Stimulated activated CD8-positive, alpha-beta memory T cell treated with anti-CD3 and anti-CD28 coated beads, Interleukin-7, amount 100 ng/mL, for 1 hour (primary cell): Measurements from ENCODE around the gene THAP11.

ENCODE experiments used
- DNase-seq, 2 donors: peaks; one replicate each; pipeline ENCODE4 v3.0.0-alpha.2; 2020; ENCODE audit warnings: low read depth in 2 of 2

Gene THAP11

GRCh38 chr16:67841816-67842508, at the start of gene THAP11:
TSS of gene THAP11 (plus strand) at chr16:67842320. CDS start at chr16:67842555, 235 bp downstream.
- DNase-seq: peak; percentile 86 to 90

- no peak for DNase-seq
Measured at GRCh38 chr16:67796099-67796718, 45.9 kb upstream of the THAP11 start.

- no peak for DNase-seq
Measured at GRCh38 chr16:67800338-67800926, 41.7 kb upstream of the THAP11 start.

- no peak for DNase-seq
Measured at GRCh38 chr16:67801241-67801640, 40.9 kb upstream of the THAP11 start.

GRCh38 chr16:67801883-67802282, 40.2 kb upstream of the THAP11 start:
- DNase-seq: no peak

- no peak for DNase-seq
Measured at GRCh38 chr16:67803894-67804293, 38.2 kb upstream of the THAP11 start.

- DNase-seq: no peak
Measured at GRCh38 chr16:67804853-67805542, 37.1 kb upstream of the THAP11 start.

GRCh38 chr16:67805718-67806427, 36.2 kb upstream of the THAP11 start:
- DNase-seq: no peak

- DNase-seq: peak; percentile 86 to 87
Measured at GRCh38 chr16:67806428-67807147, 35.5 kb upstream of the THAP11 start, which contains the start of the genes RANBP10 and TSNAXIP1. TSS of gene RANBP10 (minus strand) at chr16:67806560. CDS start at chr16:67806536, 24 bp downstream. TSS of gene TSNAXIP1 (plus strand) at chr16:67806889. CDS start at chr16:67807150, 261 bp downstream.

- DNase-seq: no peak
Measured at GRCh38 chr16:67807148-67807682, 34.9 kb upstream of the THAP11 start.

GRCh38 chr16:67811899-67812298, 30.2 kb upstream of the THAP11 start:
- DNase-seq: no peak

- no peak for DNase-seq
Measured at GRCh38 chr16:67814567-67814966, 27.6 kb upstream of the THAP11 start.

GRCh38 chr16:67820608-67821259, 21.4 kb upstream of the THAP11 start:
- no peak for DNase-seq

GRCh38 chr16:67822511-67822910, 19.6 kb upstream of the THAP11 start:
- DNase-seq: no peak

GRCh38 chr16:67825119-67825518, 17.0 kb upstream of the THAP11 start:
- DNase-seq: no peak

- no peak for DNase-seq
Measured at GRCh38 chr16:67825906-67826305, 16.2 kb upstream of the THAP11 start.

GRCh38 chr16:67828651-67829050, 13.5 kb upstream of the THAP11 start:
- no peak for DNase-seq

- DNase-seq: no peak
Measured at GRCh38 chr16:67833030-67833414, 9.1 kb upstream of the THAP11 start.

GRCh38 chr16:67833415-67834241, 8.5 kb upstream of the THAP11 start:
- DNase-seq: peak; percentile 84 to 86
